Measurements from ENCODE around the gene KIRREL3.

- no peak for TF ChIP-seq POLR2AphosphoS5 (IDR thresholded peaks at IDR 0.05; ENCODE audit: insufficient read depth, low read depth, low read length)
- TF ChIP-seq POLR2A (IDR thresholded peaks at IDR 0.05; ENCODE audit: low read depth, low read length): no peak
- TF ChIP-seq, protein P1, sequence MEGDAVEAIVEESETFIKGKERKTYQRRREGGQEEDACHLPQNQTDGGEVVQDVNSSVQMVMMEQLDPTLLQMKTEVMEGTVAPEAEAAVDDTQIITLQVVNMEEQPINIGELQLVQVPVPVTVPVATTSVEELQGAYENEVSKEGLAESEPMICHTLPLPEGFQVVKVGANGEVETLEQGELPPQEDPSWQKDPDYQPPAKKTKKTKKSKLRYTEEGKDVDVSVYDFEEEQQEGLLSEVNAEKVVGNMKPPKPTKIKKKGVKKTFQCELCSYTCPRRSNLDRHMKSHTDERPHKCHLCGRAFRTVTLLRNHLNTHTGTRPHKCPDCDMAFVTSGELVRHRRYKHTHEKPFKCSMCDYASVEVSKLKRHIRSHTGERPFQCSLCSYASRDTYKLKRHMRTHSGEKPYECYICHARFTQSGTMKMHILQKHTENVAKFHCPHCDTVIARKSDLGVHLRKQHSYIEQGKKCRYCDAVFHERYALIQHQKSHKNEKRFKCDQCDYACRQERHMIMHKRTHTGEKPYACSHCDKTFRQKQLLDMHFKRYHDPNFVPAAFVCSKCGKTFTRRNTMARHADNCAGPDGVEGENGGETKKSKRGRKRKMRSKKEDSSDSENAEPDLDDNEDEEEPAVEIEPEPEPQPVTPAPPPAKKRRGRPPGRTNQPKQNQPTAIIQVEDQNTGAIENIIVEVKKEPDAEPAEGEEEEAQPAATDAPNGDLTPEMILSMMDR (IDR thresholded peaks at IDR 0.05; ENCODE audit: extremely low read depth in 1 of 2, insufficient read depth in 1 of 2, low read depth in 1 of 2, low read length in 2 of 2): no peak
- TF ChIP-seq, protein P2, sequence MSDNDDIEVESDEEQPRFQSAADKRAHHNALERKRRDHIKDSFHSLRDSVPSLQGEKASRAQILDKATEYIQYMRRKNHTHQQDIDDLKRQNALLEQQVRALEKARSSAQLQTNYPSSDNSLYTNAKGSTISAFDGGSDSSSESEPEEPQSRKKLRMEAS (IDR thresholded peaks at IDR 0.05; ENCODE audit: insufficient read depth, insufficient read length): no peak
- TF ChIP-seq GATA2 (IDR thresholded peaks at IDR 0.05; ENCODE audit: insufficient read depth, insufficient read length, low read depth, low read length): no peak
- no peak for TF ChIP-seq EZH2 (IDR thresholded peaks at IDR 0.05; ENCODE audit: borderline replicate concordance, low read depth, low read length, severe bottlenecking)
- no peak for TF ChIP-seq JUN (IDR thresholded peaks at IDR 0.05; ENCODE audit: borderline replicate concordance, insufficient read depth, insufficient read length, low read depth)
Measured at GRCh38 chr11:126766440-126766839, 234.1 kb downstream of the KIRREL3 start.

Data from endothelial cell of umbilical vein (primary cell).